SK-N-SH (cell line): ENCODE data around the gene FAM209A.

Experiments used
- EZH2phosphoT487 ChIP-seq: fragments of 200-600 bp; sonication (generic); IDR thresholded peaks from 2 replicates; pipeline ENCODE4 v1.6.1; 2017; ENCODE audit warnings: low read depth, mixed run types, mild to moderate bottlenecking, antibody characterized with exemption, moderate library complexity, borderline replicate concordance
- POLR2AphosphoS5 ChIP-seq: IDR thresholded peaks from 2 replicates; pipeline ENCODE4 v1.6.1; 2012; ENCODE audit warnings: low read depth, low read length
- RCOR1 ChIP-seq: fragments of 150-350 bp; IDR thresholded peaks from 2 replicates; pipeline ENCODE4 v1.6.1; 2017; ENCODE audit warnings: antibody characterized with exemption, low read length
- TF ChIP-seq, protein P1 (sequence below): fragments of 200-600 bp; sonication (generic); IDR thresholded peaks from 2 replicates; pipeline ENCODE4 v1.6.1; 2017; ENCODE audit warnings: antibody characterized with exemption, mild to moderate bottlenecking, moderate library complexity

DNA sequence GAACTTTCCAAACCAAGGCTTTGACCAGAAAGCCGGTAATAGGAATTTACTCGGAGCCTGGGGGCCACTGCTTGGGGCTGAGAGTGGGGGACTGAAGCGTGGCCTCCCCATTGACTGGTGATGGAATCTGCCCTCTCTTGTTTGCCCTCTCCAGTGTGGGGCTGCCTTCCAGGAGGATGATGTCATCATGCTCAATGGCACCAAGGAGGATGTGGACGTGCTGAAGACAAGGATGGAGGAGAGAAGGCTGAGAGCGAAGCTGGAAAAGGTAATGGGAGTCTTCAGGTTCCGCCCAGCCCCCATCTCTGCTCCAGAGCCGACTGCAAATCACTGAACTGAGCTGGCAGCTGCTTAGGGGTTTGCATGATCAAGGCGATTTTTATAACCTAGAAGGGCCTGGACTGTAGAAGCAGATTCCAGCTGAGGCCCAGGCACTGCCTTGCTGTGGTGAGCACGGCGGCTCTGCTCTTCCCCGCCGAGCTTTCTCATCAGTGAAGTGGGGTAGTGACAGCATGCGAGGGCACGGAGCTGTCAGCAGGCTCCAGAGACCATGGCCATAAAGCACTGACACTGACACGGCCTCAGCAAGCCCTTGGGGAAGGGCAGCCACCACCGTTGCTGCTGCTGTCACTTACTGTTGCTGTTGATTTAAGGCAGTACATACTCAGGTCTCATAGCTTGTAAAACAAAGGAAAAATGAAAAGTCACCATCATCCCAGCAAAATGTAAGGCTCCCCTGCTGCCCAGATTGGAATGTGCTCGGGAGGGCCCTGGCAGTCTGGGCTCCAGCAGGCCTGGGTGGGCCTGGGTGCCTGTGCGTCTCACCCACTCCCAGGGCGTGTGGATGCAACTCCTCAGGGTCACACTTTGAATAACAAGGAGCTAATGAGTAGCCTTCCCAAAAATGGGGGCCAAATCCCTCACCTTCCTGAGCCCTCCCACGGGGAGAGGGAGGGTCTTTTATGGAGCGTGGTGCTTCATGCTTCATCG is 11.1 kb upstream of the FAM209A start:
- TF ChIP-seq RCOR1, result no peak
- TF ChIP-seq, protein P1, sequence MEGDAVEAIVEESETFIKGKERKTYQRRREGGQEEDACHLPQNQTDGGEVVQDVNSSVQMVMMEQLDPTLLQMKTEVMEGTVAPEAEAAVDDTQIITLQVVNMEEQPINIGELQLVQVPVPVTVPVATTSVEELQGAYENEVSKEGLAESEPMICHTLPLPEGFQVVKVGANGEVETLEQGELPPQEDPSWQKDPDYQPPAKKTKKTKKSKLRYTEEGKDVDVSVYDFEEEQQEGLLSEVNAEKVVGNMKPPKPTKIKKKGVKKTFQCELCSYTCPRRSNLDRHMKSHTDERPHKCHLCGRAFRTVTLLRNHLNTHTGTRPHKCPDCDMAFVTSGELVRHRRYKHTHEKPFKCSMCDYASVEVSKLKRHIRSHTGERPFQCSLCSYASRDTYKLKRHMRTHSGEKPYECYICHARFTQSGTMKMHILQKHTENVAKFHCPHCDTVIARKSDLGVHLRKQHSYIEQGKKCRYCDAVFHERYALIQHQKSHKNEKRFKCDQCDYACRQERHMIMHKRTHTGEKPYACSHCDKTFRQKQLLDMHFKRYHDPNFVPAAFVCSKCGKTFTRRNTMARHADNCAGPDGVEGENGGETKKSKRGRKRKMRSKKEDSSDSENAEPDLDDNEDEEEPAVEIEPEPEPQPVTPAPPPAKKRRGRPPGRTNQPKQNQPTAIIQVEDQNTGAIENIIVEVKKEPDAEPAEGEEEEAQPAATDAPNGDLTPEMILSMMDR, result no peak
- no peak for TF ChIP-seq EZH2phosphoT487
- TF ChIP-seq POLR2AphosphoS5, result no peak
